ENCODE measurements around the gene CCR1.

The CCR1 gene

DNA sequence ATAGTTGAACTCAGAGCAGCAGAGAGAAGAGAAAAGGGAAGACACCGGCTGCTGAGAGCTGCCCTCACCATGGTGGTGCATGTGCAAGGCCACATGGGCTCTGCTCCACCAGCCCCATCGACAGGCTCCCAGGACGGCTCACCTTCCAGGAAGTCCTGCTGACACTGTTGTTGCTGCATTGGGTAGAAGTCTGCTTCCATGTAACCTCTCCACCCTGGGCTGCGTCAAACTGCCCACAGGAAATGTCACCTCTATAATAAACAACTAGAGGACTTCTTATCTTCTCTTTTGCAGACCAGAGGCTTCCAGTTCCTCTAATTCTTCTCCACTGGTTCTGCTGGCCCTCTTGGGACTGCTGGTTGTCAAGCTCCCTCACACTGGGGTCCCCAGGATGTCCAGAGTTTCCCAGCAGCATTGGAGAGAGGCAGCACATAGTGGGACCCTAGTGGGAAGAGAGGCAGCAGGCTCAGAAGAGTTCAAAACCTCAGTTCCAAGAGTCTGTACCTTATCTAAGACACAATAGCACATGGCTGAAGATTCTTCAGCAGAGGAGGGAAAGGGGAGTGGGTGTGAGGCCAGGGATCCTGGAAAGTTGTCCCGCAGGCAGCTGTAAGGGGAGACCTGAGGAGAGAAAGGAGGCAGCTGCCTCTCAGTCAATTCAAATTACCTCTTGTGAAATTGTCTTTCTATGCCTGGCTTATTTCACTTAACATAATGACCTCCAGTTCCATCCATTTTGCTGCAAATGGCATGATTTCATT lies 28.4 kb upstream of the CCR1 start:
- Histone ChIP-seq H3K9ac (no peak overlapping the region), H3K4me3 (IDR thresholded peaks at IDR 0.05; ENCODE audit: insufficient read depth, low read depth, low read length) (no peak overlapping the region), H3K4me2 (no peak overlapping the region), H3K4me1 (ENCODE audit: low read depth, poor library complexity, severe bottlenecking) (no peaks in the 10 kb centered on the region), H4K20me1 (ENCODE audit: insufficient read depth) (no peaks in the 10 kb centered on the region), H3K27me3 (ENCODE audit: insufficient read depth, low read depth) (no peaks in the 10 kb centered on the region), H3K79me2 (ENCODE audit: insufficient read depth, low read depth) (no peaks in the 10 kb centered on the region), H3K27ac (no peak overlapping the region), H3K36me3 (ENCODE audit: insufficient read depth) (no peaks in the 10 kb centered on the region), H2AFZ (ENCODE audit: low read depth) (no peak overlapping the region)
- TF ChIP-seq, protein P1, sequence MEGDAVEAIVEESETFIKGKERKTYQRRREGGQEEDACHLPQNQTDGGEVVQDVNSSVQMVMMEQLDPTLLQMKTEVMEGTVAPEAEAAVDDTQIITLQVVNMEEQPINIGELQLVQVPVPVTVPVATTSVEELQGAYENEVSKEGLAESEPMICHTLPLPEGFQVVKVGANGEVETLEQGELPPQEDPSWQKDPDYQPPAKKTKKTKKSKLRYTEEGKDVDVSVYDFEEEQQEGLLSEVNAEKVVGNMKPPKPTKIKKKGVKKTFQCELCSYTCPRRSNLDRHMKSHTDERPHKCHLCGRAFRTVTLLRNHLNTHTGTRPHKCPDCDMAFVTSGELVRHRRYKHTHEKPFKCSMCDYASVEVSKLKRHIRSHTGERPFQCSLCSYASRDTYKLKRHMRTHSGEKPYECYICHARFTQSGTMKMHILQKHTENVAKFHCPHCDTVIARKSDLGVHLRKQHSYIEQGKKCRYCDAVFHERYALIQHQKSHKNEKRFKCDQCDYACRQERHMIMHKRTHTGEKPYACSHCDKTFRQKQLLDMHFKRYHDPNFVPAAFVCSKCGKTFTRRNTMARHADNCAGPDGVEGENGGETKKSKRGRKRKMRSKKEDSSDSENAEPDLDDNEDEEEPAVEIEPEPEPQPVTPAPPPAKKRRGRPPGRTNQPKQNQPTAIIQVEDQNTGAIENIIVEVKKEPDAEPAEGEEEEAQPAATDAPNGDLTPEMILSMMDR (conservative IDR thresholded peaks at IDR 0.05; ENCODE audit: low read depth, low read length), result no peak

DNA sequence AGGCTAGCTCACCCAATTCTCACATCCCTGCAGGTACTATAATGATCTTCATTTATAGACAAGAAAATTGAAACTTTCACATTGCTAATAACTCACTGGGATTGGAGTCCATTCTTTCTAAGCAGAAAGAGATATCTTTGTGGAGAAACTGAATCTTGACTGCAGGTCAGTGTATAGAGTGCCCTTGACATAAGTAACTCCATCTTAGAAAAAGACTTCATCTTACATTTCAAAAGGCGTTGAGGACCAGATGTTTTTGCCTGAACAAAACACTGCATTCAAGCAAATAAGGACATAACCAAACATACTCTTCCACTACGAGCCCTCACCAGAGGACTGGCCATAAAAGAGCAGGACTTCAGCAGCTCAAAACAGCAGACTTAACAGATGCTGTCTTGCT lies 27.3 kb upstream of the CCR1 start:
- H3K4me3 ChIP-seq (IDR thresholded peaks at IDR 0.05; ENCODE audit: insufficient read depth, low read depth, low read length), result no peak overlapping the region
- H3K36me3 ChIP-seq (ENCODE audit: insufficient read depth), result no peaks in the 10 kb centered on the region

DNA sequence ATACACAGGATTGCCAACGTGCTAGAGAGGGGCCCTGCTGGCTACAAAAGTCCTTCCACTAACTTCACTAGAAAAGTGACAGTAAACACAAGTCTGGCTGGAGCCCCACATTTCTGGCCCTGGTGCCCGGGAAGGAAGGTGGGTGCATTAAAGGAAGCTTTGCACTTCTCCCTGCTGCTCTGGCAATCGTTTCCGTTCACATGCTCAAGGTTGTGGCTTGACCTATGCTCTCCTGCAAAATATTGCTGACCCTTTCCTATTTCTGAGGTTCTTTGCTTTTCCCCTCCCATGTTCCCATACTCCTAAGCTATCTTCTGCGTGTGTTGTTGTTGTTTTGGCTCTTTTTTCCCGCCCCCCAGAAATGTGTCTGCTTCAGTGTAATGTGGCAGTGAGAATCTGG lies 25.1 kb upstream of the CCR1 start:
- no peak overlapping the region for H2AFZ ChIP-seq (ENCODE audit: low read depth)
- H3K79me2 ChIP-seq (ENCODE audit: insufficient read depth, low read depth), result no peaks in the 10 kb centered on the region
- TF ChIP-seq, protein P1 (conservative IDR thresholded peaks at IDR 0.05; ENCODE audit: low read depth, low read length), result no peak
- H3K4me3 ChIP-seq (IDR thresholded peaks at IDR 0.05; ENCODE audit: insufficient read depth, low read depth, low read length), result no peak overlapping the region
- H3K4me2 ChIP-seq, result no peak overlapping the region
- no peak overlapping the region for H3K9ac ChIP-seq
- no peak overlapping the region for H3K27ac ChIP-seq
- H3K36me3 ChIP-seq (ENCODE audit: insufficient read depth), result no peaks in the 10 kb centered on the region
- H3K27me3 ChIP-seq (ENCODE audit: insufficient read depth, low read depth), result no peaks in the 10 kb centered on the region
- H3K4me1 ChIP-seq (ENCODE audit: low read depth, poor library complexity, severe bottlenecking), result no peaks in the 10 kb centered on the region
- H4K20me1 ChIP-seq (ENCODE audit: insufficient read depth), result no peaks in the 10 kb centered on the region

More for the DNA sequence above, 27.3 kb upstream of the CCR1 start:
- TF ChIP-seq, protein P1 (conservative IDR thresholded peaks at IDR 0.05; ENCODE audit: low read depth, low read length), result no peak
- Histone ChIP-seq H3K27me3 (ENCODE audit: insufficient read depth, low read depth) (no peaks in the 10 kb centered on the region), H3K9ac (no peak overlapping the region), H4K20me1 (ENCODE audit: insufficient read depth) (no peaks in the 10 kb centered on the region), H3K79me2 (ENCODE audit: insufficient read depth, low read depth) (no peaks in the 10 kb centered on the region), H2AFZ (ENCODE audit: low read depth) (no peak overlapping the region), H3K27ac (no peak overlapping the region), H3K4me1 (ENCODE audit: low read depth, poor library complexity, severe bottlenecking) (no peaks in the 10 kb centered on the region), H3K4me2 (no peak overlapping the region)

DNA sequence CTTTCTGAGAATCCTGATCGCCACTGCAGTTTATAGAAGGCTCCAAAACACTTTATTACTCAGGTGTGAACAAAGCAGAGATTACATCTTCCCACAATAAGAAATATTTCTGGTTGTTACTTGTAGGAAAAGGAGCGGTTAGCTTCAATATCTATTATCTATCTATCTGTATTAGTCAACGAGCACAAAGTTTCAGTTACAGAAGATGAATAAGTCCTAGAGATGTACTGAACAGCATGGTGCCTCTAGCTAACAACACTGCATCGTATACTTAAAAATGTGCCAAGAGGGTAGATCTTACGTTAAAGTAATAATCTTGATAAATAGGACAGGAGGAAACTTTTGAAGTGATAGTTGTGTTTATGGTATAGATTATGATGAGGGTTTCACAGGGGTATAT lies 23.2 kb upstream of the CCR1 start:
- no peak overlapping the region for H2AFZ ChIP-seq (ENCODE audit: low read depth)
- no peak overlapping the region for H3K9ac ChIP-seq
- TF ChIP-seq, protein P1 (conservative IDR thresholded peaks at IDR 0.05; ENCODE audit: low read depth, low read length), result no peak
- no peaks in the 10 kb centered on the region for H3K4me1 ChIP-seq (ENCODE audit: low read depth, poor library complexity, severe bottlenecking)
- no peaks in the 10 kb centered on the region for H3K27me3 ChIP-seq (ENCODE audit: insufficient read depth, low read depth)
- no peaks in the 10 kb centered on the region for H3K79me2 ChIP-seq (ENCODE audit: insufficient read depth, low read depth)
- H3K4me2 ChIP-seq, result no peak overlapping the region
- no peak overlapping the region for H3K4me3 ChIP-seq (IDR thresholded peaks at IDR 0.05; ENCODE audit: insufficient read depth, low read depth, low read length)
- H4K20me1 ChIP-seq (ENCODE audit: insufficient read depth), result no peaks in the 10 kb centered on the region
- H3K27ac ChIP-seq, result no peak overlapping the region
- H3K36me3 ChIP-seq (ENCODE audit: insufficient read depth), result no peaks in the 10 kb centered on the region
